OCI-LY1 (cell line): ENCODE measurements around the gene KRT1.

ENCODE experiments used
- H2AFZ ChIP-seq: fragments of 200-600 bp; sonication (generic), shearing (Covaris generic); 2 replicates; pipeline ENCODE4 v1.6.0; 2014; ENCODE audit warnings: antibody characterized with exemption, mild to moderate bottlenecking, low read length
- H3F3A ChIP-seq: fragments of 200-600 bp; sonication (generic), shearing (Covaris generic); 2 replicates; pipeline ENCODE4 v1.6.0; 2014; ENCODE audit warnings: mild to moderate bottlenecking, antibody characterized with exemption, low read length, moderate library complexity; ENCODE audit not compliant: insufficient read depth
- H3K27ac ChIP-seq: fragments of 200-600 bp; sonication (generic); 2 replicates; pipeline ENCODE4 v1.5.1; 2014; ENCODE audit warnings: low read length, mixed run types, mild to moderate bottlenecking, low read depth; ENCODE audit not compliant: poor library complexity, severe bottlenecking
- H3K27me3 ChIP-seq: fragments of 200-600 bp; sonication (generic); 2 replicates; pipeline ENCODE4 v1.6.0; 2014; ENCODE audit warnings: antibody characterized with exemption, mild to moderate bottlenecking, low read length, moderate library complexity; ENCODE audit not compliant: insufficient read depth
- H3K36me3 ChIP-seq: fragments of 200-600 bp; sonication (generic); 2 replicates; pipeline ENCODE4 v1.6.1; 2014; ENCODE audit warnings: mild to moderate bottlenecking, antibody characterized with exemption, low read length, moderate library complexity, mixed read lengths; ENCODE audit not compliant: insufficient read depth
- H3K4me1 ChIP-seq: fragments of 200-600 bp; sonication (generic); 2 replicates; pipeline ENCODE4 v1.5.1; 2014; ENCODE audit warnings: mild to moderate bottlenecking, low read length, moderate library complexity; ENCODE audit not compliant: insufficient read depth, severe bottlenecking
- H3K4me2 ChIP-seq: fragments of 200-600 bp; sonication (generic), shearing (Covaris generic); 2 replicates; pipeline ENCODE4 v1.6.1; 2014; ENCODE audit warnings: low read length
- H3K4me3 ChIP-seq: fragments of 200-600 bp; sonication (generic); 2 replicates; pipeline ENCODE4 v1.5.1; 2014; ENCODE audit warnings: low read length, low read depth, mild to moderate bottlenecking, mixed read lengths; ENCODE audit not compliant: poor library complexity, severe bottlenecking
- H3K79me2 ChIP-seq: fragments of 200-600 bp; shearing (Covaris generic); 2 replicates; pipeline ENCODE4 v1.6.1; 2016; ENCODE audit warnings: mixed run types, low read length, mixed read lengths; ENCODE audit not compliant: insufficient read depth
- H3K9ac ChIP-seq: fragments of 200-600 bp; sonication (generic), shearing (Covaris generic); 2 replicates; pipeline ENCODE4 v1.6.1; 2014; ENCODE audit warnings: mild to moderate bottlenecking, low read length, mixed read lengths
- H3K9me2 ChIP-seq: fragments of 200-600 bp; sonication (generic), shearing (Covaris generic); 2 replicates; pipeline ENCODE4 v1.6.1; 2014; ENCODE audit warnings: low read depth, mild to moderate bottlenecking, low read length, mixed read lengths
- H3K9me3 ChIP-seq: fragments of 200-600 bp; shearing (Covaris generic); 2 replicates; pipeline ENCODE4 v1.6.1; 2014; ENCODE audit warnings: low read length, mixed read lengths
- H4K20me1 ChIP-seq: fragments of 200-600 bp; sonication (generic), shearing (Covaris generic); 2 replicates; pipeline ENCODE4 v1.6.0; 2016; ENCODE audit warnings: mild to moderate bottlenecking, low read length; ENCODE audit not compliant: insufficient read depth
- EZH2 ChIP-seq: fragments of 200-600 bp; sonication (generic), shearing (Covaris generic); IDR thresholded peaks from 2 replicates; pipeline ENCODE4 v1.8.0; 2017; ENCODE audit warnings: borderline replicate concordance, mixed run types, mild to moderate bottlenecking, antibody characterized with exemption, low read length, moderate library complexity, mixed read lengths
- TF ChIP-seq, protein P1 (sequence below): fragments of 200-600 bp; sonication (generic), shearing (Covaris generic); IDR thresholded peaks from 2 replicates; pipeline ENCODE4 v1.5.1; 2017; ENCODE audit warnings: mild to moderate bottlenecking, antibody characterized with exemption, low read length, moderate library complexity, mixed read lengths

The KRT1 gene

DNA sequence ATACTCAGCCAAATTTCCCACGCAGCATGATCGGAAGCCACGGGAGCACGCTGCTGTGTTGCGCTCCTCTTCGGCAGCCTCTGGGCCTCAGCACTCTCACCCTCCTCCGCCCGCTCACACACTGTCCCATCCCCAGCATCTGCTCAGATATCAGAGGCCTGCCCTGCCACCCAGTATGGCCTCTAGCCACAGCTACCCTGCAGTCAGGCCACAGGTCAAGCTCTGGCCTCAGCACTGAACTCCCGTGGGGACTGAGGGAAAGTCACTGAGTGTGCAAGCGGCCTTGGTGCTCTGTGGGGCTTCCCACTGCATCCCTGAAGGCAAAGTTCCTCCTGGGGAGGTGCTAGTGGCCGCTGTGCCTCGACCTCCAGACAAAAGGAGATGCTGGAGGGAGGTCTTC is 21.1 kb upstream of the KRT1 start:
- Histone ChIP-seq H3K79me2 (no peaks in the 10 kb centered on the region), H3K9me2 (no peaks in the 10 kb centered on the region)

DNA sequence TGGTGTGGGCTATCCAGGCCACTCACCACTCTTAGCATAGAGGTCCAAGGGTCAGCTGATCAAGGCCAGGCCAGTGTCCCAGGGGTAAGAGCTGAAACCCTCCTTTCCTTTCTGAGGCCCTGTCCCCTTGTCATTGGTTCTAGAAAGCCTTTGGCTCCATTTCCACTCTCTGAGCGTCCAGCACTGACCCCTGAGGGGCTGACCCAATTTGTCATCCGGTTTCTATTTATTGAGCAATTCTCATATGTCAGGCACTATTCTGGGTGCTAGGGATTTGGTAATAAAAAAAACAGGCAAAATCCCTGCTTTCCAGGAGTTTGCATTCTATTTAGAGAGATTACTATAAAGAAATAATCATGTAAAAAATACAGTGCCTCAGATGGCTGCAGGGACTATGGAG is 19.8 kb upstream of the KRT1 start:
- no peaks in the 10 kb centered on the region for H3K4me1 ChIP-seq
- H3K9me3 ChIP-seq, result no peaks in the 10 kb centered on the region
- H3K27me3 ChIP-seq, result no peaks in the 10 kb centered on the region
- no peaks in the 10 kb centered on the region for H3K9me2 ChIP-seq
- no peak for TF ChIP-seq EZH2
- TF ChIP-seq, protein P1, sequence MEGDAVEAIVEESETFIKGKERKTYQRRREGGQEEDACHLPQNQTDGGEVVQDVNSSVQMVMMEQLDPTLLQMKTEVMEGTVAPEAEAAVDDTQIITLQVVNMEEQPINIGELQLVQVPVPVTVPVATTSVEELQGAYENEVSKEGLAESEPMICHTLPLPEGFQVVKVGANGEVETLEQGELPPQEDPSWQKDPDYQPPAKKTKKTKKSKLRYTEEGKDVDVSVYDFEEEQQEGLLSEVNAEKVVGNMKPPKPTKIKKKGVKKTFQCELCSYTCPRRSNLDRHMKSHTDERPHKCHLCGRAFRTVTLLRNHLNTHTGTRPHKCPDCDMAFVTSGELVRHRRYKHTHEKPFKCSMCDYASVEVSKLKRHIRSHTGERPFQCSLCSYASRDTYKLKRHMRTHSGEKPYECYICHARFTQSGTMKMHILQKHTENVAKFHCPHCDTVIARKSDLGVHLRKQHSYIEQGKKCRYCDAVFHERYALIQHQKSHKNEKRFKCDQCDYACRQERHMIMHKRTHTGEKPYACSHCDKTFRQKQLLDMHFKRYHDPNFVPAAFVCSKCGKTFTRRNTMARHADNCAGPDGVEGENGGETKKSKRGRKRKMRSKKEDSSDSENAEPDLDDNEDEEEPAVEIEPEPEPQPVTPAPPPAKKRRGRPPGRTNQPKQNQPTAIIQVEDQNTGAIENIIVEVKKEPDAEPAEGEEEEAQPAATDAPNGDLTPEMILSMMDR, result no peak
- no peaks in the 10 kb centered on the region for H3F3A ChIP-seq
- no peak overlapping the region for H3K27ac ChIP-seq
- H3K36me3 ChIP-seq, result no peaks in the 10 kb centered on the region
- H3K9ac ChIP-seq, result no peak overlapping the region
- H2AFZ ChIP-seq, result no peak overlapping the region
- no peaks in the 10 kb centered on the region for H4K20me1 ChIP-seq
- no peak overlapping the region for H3K4me3 ChIP-seq
- no peak overlapping the region for H3K4me2 ChIP-seq
- no peaks in the 10 kb centered on the region for H3K79me2 ChIP-seq

More for the DNA sequence above, 21.1 kb upstream of the KRT1 start:
- Histone ChIP-seq H3K4me3 (no peak overlapping the region), H2AFZ (no peak overlapping the region), H3K4me2 (no peak overlapping the region), H3K4me1 (no peaks in the 10 kb centered on the region), H3K36me3 (no peaks in the 10 kb centered on the region), H3K9ac (no peak overlapping the region), H3K27me3 (no peaks in the 10 kb centered on the region), H3K9me3 (no peaks in the 10 kb centered on the region), H4K20me1 (no peaks in the 10 kb centered on the region), H3K27ac (no peak overlapping the region), H3F3A (no peaks in the 10 kb centered on the region)
- no peak for TF ChIP-seq EZH2
- TF ChIP-seq, protein P1, result no peak

DNA sequence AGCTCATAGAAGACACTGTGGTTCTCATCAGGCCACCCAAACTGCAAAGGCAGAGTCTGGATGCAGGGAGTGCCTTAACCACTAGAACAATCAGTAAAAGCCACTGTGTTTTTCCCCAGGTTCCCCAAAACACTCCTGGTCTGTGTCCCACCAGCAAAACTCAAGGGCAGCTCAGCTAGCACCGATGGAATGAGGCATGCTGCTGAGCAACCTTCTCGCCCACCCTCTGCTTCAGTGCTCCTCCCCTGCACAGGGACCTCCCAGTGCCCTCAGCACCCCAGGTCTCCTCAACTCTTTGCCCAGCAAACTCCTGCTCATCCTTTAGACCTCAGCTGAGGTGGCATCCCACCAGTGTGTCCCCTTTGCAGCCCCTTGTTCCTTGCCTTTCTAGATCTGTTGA is 19.2 kb upstream of the KRT1 start:
- no peak overlapping the region for H3K9ac ChIP-seq
- H2AFZ ChIP-seq, result no peak overlapping the region
- H3K4me1 ChIP-seq, result no peaks in the 10 kb centered on the region
- H3K36me3 ChIP-seq, result no peaks in the 10 kb centered on the region
- no peaks in the 10 kb centered on the region for H3K9me3 ChIP-seq
- no peaks in the 10 kb centered on the region for H3K9me2 ChIP-seq
- no peaks in the 10 kb centered on the region for H3K27me3 ChIP-seq
- no peak overlapping the region for H3K4me2 ChIP-seq
- TF ChIP-seq, protein P1, result no peak
- TF ChIP-seq EZH2, result no peak
- no peak overlapping the region for H3K4me3 ChIP-seq
- no peaks in the 10 kb centered on the region for H3K79me2 ChIP-seq
- H3F3A ChIP-seq, result no peaks in the 10 kb centered on the region
- no peak overlapping the region for H3K27ac ChIP-seq
- no peaks in the 10 kb centered on the region for H4K20me1 ChIP-seq
